ENCODE results near the gene PRUNE1.

DNA sequence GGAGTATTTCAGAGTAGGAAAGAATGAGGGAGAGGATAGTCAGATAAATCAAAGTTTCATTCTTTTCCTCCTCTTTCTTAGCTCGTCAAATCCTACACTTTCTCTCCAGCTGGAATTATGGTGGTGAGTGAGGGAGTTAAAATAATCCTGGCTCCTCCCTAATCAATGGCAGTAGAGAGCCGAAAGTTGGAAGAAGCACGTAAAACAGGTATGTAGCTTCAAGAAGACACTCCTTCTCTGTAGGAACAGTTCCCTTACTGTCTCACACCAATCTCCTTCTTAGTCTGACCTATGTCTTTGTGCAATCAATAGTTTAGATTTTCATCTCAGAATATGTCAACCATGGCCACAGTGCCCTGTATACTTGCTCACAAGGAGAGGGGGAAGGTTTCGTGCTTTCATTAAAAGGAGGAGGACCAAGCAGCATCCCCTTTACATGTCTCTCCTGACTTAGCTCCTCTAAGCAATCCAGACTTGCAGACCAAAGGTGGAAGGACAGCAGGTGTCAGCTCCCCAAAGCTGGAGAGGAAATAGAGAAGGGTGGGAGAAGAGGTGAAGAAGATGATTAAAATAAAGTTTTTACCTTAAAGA, 2.4 kb upstream of the PRUNE1 start:
- TF ChIP-seq ZNF565 (CRISPR knock-in tag; conservative IDR thresholded peaks at IDR 0.05; ENCODE audit: low read depth) (no peak), ZC3H10 (CRISPR knock-in tag; IDR thresholded peaks at IDR 0.05) (no peak), ISL1 (CRISPR knock-in tag; IDR thresholded peaks at IDR 0.05) (no peak), ZFP3 (CRISPR knock-in tag; IDR thresholded peaks at IDR 0.05) (no peak), ZNF8 (CRISPR knock-in tag; IDR thresholded peaks at IDR 0.05) (no peak), RARB (CRISPR knock-in tag; IDR thresholded peaks at IDR 0.05) (no peak), CSDC2 (CRISPR knock-in tag; IDR thresholded peaks at IDR 0.05) (no peak), ZFP30 (CRISPR knock-in tag; IDR thresholded peaks at IDR 0.05) (no peak), OSR1 (CRISPR knock-in tag; IDR thresholded peaks at IDR 0.05) (no peak), SNAI2 (CRISPR knock-in tag; IDR thresholded peaks at IDR 0.05) (no peak)
- TF ChIP-seq, protein P1, sequence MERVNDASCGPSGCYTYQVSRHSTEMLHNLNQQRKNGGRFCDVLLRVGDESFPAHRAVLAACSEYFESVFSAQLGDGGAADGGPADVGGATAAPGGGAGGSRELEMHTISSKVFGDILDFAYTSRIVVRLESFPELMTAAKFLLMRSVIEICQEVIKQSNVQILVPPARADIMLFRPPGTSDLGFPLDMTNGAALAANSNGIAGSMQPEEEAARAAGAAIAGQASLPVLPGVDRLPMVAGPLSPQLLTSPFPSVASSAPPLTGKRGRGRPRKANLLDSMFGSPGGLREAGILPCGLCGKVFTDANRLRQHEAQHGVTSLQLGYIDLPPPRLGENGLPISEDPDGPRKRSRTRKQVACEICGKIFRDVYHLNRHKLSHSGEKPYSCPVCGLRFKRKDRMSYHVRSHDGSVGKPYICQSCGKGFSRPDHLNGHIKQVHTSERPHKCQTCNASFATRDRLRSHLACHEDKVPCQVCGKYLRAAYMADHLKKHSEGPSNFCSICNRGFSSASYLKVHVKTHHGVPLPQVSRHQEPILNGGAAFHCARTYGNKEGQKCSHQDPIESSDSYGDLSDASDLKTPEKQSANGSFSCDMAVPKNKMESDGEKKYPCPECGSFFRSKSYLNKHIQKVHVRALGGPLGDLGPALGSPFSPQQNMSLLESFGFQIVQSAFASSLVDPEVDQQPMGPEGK (CRISPR knock-in tag; IDR thresholded peaks at IDR 0.05; ENCODE audit: borderline replicate concordance): no peak
- TF ChIP-seq, protein P2, sequence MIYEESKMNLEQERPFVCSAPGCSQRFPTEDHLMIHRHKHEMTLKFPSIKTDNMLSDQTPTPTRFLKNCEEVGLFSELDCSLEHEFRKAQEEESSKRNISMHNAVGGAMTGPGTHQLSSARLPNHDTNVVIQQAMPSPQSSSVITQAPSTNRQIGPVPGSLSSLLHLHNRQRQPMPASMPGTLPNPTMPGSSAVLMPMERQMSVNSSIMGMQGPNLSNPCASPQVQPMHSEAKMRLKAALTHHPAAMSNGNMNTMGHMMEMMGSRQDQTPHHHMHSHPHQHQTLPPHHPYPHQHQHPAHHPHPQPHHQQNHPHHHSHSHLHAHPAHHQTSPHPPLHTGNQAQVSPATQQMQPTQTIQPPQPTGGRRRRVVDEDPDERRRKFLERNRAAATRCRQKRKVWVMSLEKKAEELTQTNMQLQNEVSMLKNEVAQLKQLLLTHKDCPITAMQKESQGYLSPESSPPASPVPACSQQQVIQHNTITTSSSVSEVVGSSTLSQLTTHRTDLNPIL (CRISPR knock-in tag; IDR thresholded peaks at IDR 0.05; ENCODE audit: low read depth): no peak
- TF ChIP-seq, protein P3, sequence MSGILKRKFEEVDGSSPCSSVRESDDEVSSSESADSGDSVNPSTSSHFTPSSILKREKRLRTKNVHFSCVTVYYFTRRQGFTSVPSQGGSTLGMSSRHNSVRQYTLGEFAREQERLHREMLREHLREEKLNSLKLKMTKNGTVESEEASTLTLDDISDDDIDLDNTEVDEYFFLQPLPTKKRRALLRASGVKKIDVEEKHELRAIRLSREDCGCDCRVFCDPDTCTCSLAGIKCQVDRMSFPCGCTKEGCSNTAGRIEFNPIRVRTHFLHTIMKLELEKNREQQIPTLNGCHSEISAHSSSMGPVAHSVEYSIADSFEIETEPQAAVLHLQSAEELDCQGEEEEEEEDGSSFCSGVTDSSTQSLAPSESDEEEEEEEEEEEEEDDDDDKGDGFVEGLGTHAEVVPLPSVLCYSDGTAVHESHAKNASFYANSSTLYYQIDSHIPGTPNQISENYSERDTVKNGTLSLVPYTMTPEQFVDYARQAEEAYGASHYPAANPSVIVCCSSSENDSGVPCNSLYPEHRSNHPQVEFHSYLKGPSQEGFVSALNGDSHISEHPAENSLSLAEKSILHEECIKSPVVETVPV (CRISPR knock-in tag; IDR thresholded peaks at IDR 0.05): no peak

All from SK-N-SH treated with all-trans-retinoic acid at 6 μM for 48 hours (cell line).